HCT116 (cell line): Measurements from ENCODE around the gene PLA2G2E. TPM values are rescaled to one million over a fixed set of nuclear protein-coding genes. Genes with fewer than 3 reads are reported as not detected.
A peak's percentile ranks its signal among the peaks of the same experiment; 100 is the strongest.

Experiments
- ATAC-seq: fragments of 200-7000 bp; cut with Tn5 transposase; 2 replicates; pipeline ENCODE4 v1.9.1; 2020; ENCODE audit warnings: mild to moderate bottlenecking, moderate library complexity
- BruUV-seq: library from RNA; stranded (reverse); fragments of 400-500 nt; replicated peaks from 2 replicates; lab custom pipeline; 2021; lab: Mats Ljungman, UMichigan
- CTCF ChIA-PET: fragments of 300-600 bp; sonication (Branson Sonifier 250); formaldehyde crosslinking; loops from one replicate; lab custom pipeline; 2021; ENCODE audit warnings: antibody characterized with exemption; lab: Charles Lee
- POLR2A ChIA-PET: fragments of 300-600, 350-600 bp; sonication (Branson Sonifier 250); formaldehyde crosslinking; loops from one replicate; lab custom pipeline; 2021; ENCODE audit warnings: antibody characterized with exemption; lab: Charles Lee
- RAD21 ChIA-PET, 2 experiments: fragments of 300-600 bp; sonication (Branson Sonifier 250); formaldehyde crosslinking; loops; one replicate each; lab custom pipeline; 2023; ENCODE audit warnings: low total read pairs in 2 of 2; ENCODE audit not compliant: uncharacterized antibody in 2 of 2, unreplicated experiment in 2 of 2, low non-redundant PET in 1 of 2; lab: Charles Lee
- DNase-seq: peaks from one replicate; pipeline ENCODE4 v3.0.0-alpha.2; 2010; ENCODE audit warnings: low read depth, low spot score
- H2AFZ ChIP-seq: fragments of 200-600 bp; shearing (Covaris generic), sonication (generic); 2 replicates; pipeline ENCODE4 v1.6.1; 2017; ENCODE audit warnings: low read depth, mixed run types, mixed read lengths, antibody characterized with exemption, low read length; ENCODE audit not compliant: poor library complexity, severe bottlenecking
- H3K27ac ChIP-seq: 2 replicates; pipeline ENCODE4 v1.5.1; 2012; ENCODE audit warnings: low read depth, low read length
- H3K27me3 ChIP-seq: fragments of 200-600 bp; sonication (generic); 2 replicates; pipeline ENCODE4 v1.6.1; 2016; ENCODE audit warnings: mixed run types, low read length, mixed read lengths; ENCODE audit not compliant: insufficient read depth
- H3K36me3 ChIP-seq, 2 experiments: fragments of 200-500 bp in 1 of 2; fragments of 200-600 bp in 1 of 2; sonication (Bioruptor generic) in 1 of 2; sonication (generic) in 1 of 2; 2 replicates each; pipeline versions ENCODE4 v1.5.1 to v1.6.1; 2014 to 2016; ENCODE audit warnings: low read length in 2 of 2, inconsistent platforms in 1 of 2, mixed read lengths in 1 of 2, mixed run types in 1 of 2; ENCODE audit not compliant: insufficient read depth in 2 of 2, control insufficient read depth in 1 of 2
- H3K4me1 ChIP-seq, 2 experiments: fragments of 200-600 bp in 1 of 2; sonication (generic) in 1 of 2; 2 replicates each; pipeline versions ENCODE4 v1.5.1 to v1.6.1; 2012 to 2017; ENCODE audit warnings: low read length in 2 of 2, inconsistent platforms in 1 of 2, mild to moderate bottlenecking in 1 of 2, mixed read lengths in 1 of 2, mixed run types in 1 of 2, moderate library complexity in 1 of 2; ENCODE audit not compliant: insufficient read depth in 2 of 2, control insufficient read depth in 1 of 2
- H3K4me2 ChIP-seq: fragments of 200-600 bp; sonication (generic); 2 replicates; pipeline ENCODE4 v1.6.1; 2017; ENCODE audit warnings: mixed run types, low read length, mixed read lengths
- H3K4me3 ChIP-seq, 2 experiments: fragments of 200-600 bp in 1 of 2; sonication (generic) in 1 of 2; replicated peaks in 1 of 2; 2 replicates each; pipeline ENCODE4 v1.5.1; 2011 to 2016; ENCODE audit warnings: low read length in 2 of 2, control low read depth in 1 of 2, low read depth in 1 of 2, mild to moderate bottlenecking in 1 of 2, mixed read lengths in 1 of 2, mixed run types in 1 of 2
- H3K79me2 ChIP-seq: fragments of 200-600 bp; sonication (generic); 2 replicates; pipeline ENCODE4 v1.6.1; 2017; ENCODE audit warnings: mild to moderate bottlenecking, mixed run types, low read length, moderate library complexity, mixed read lengths; ENCODE audit not compliant: insufficient read depth
- H3K9ac ChIP-seq: fragments of 200-600 bp; sonication (generic); 2 replicates; pipeline ENCODE4 v1.6.1; 2016; ENCODE audit warnings: low read length, mixed read lengths
- H3K9me2 ChIP-seq: fragments of 200-600 bp; sonication (generic), shearing (Covaris generic); 2 replicates; pipeline ENCODE4 v1.6.1; 2017; ENCODE audit warnings: mixed run types, mild to moderate bottlenecking, moderate library complexity; ENCODE audit not compliant: insufficient read depth
- H3K9me3 ChIP-seq, 2 experiments: fragments of 200-500 bp in 1 of 2; fragments of 200-600 bp in 1 of 2; sonication (Bioruptor generic) in 1 of 2; sonication (generic) in 1 of 2; 2 replicates each; pipeline ENCODE4 v1.6.1; 2014 to 2017; ENCODE audit warnings: low read length in 2 of 2, mixed read lengths in 2 of 2, inconsistent platforms in 1 of 2, low read depth in 1 of 2, mild to moderate bottlenecking in 1 of 2, mixed run types in 1 of 2, moderate library complexity in 1 of 2; ENCODE audit not compliant: control insufficient read depth in 1 of 2, insufficient read depth in 1 of 2
- H4K20me1 ChIP-seq: fragments of 200-600 bp; sonication (generic), shearing (Covaris generic); 2 replicates; pipeline ENCODE4 v1.6.1; 2017; ENCODE audit warnings: mixed run types, mild to moderate bottlenecking, moderate library complexity; ENCODE audit not compliant: insufficient read depth
- CBX3 ChIP-seq: IDR thresholded peaks from 2 replicates; pipeline ENCODE4 v1.6.1; 2012; ENCODE audit warnings: low read depth
- ELF1 ChIP-seq: IDR thresholded peaks from 2 replicates; pipeline ENCODE4 v1.6.1; 2012; ENCODE audit warnings: low read depth, borderline replicate concordance
- EZH2phosphoT487 ChIP-seq: fragments of 200-600 bp; IDR thresholded peaks from 2 replicates; pipeline ENCODE4 v1.6.1; 2018; ENCODE audit warnings: antibody characterized with exemption, borderline replicate concordance
- FOSL1 ChIP-seq: IDR thresholded peaks from 2 replicates; pipeline ENCODE4 v1.6.1; 2012; ENCODE audit warnings: low read depth
- JUND ChIP-seq: IDR thresholded peaks from 2 replicates; pipeline ENCODE4 v1.6.1; 2012
- RAD21 ChIP-seq: IDR thresholded peaks from 2 replicates; pipeline ENCODE4 v1.6.1; 2012; ENCODE audit warnings: low read depth, mild to moderate bottlenecking
- SIN3A ChIP-seq: IDR thresholded peaks from 2 replicates; pipeline ENCODE4 v1.6.1; 2012; ENCODE audit warnings: low read depth
- TCF7L2 ChIP-seq: IDR thresholded peaks from 2 replicates; pipeline ENCODE4 v1.7.0; 2011; ENCODE audit warnings: borderline replicate concordance, inconsistent platforms; ENCODE audit not compliant: insufficient read depth, insufficient read length; ENCODE audit errors: extremely low read depth
- ZFX ChIP-seq: fragments of 450-650 bp; IDR thresholded peaks from 2 replicates; pipeline ENCODE4 v1.6.1; 2017
- intact Hi-C: fragments of 100-400 bp; cut with micrococcal nuclease; formaldehyde crosslinking; loops from 2 replicates; pipeline ENCODE4 v1.10.0; 2022
- total RNA-seq: library from RNA; stranded (reverse); gene quantifications from one replicate; pipeline ENCODE4 v1.2.1, GENCODE V29; 2021; ENCODE audit not compliant: unreplicated experiment
- TF ChIP-seq, protein P1 (sequence below), 3 experiments: fragments of 200-600 bp in 1 of 3; sonication (generic) in 1 of 3; IDR thresholded peaks in 2 of 3; conservative IDR thresholded peaks in 1 of 3; 2 replicates each; pipeline ENCODE4 v1.5.1; 2012 to 2017; ENCODE audit warnings: low read depth in 2 of 3, low read length in 2 of 3, antibody characterized with exemption in 1 of 3, borderline replicate concordance in 1 of 3, control low read depth in 1 of 3, mild to moderate bottlenecking in 1 of 3, mixed read lengths in 1 of 3, mixed run types in 1 of 3, moderate library complexity in 1 of 3; ENCODE audit not compliant: insufficient read depth in 1 of 3
- TF ChIP-seq, protein P2 (sequence below): IDR thresholded peaks from 2 replicates; pipeline ENCODE4 v1.6.1; 2012; ENCODE audit warnings: low read depth
- TF ChIP-seq, protein P3 (sequence below): IDR thresholded peaks from 2 replicates; pipeline ENCODE4 v1.6.1; 2012
- TF ChIP-seq, protein P4 (sequence below): IDR thresholded peaks from 2 replicates; pipeline ENCODE4 v1.6.1; 2012

PLA2G2E gene
- total RNA-seq, 1 experiment from 2014 or later: not detected

DNA sequence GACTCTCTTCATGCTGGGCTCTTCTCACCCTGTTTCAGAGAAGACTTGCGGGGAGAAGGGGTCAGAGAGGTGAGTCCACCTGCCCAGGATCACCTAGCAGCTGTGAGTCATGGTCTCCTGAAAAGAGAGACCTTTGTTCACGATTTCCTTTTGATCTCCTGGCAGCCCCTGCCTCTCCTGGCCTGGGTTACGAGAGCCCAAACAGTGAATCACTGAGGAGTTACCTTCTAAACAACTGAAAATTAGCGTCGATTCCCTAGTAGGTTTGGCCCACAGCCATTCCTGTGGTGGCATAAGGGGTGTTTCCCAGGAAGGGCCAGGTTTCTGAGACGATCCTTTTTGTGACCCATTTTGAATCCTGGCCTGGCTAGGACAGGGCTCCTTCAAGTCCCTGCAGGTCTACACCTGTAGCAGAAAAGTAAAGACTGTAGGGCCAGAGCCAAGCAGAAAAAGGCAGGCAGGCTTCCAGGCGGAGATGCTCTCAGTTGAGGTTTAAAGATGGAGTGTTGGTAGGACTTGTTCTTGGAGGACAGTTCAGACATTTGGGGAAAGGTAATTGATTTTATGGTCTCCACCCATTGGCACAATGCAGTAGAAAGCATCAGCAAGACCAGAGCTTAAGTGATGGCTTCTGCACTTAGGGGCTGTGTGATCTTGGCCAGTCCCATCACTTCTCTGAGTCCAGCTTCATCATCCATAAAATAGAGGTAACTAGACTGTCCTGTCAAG lies 2.1 kb upstream of the PLA2G2E start (continued):
- TF ChIP-seq, protein P1, sequence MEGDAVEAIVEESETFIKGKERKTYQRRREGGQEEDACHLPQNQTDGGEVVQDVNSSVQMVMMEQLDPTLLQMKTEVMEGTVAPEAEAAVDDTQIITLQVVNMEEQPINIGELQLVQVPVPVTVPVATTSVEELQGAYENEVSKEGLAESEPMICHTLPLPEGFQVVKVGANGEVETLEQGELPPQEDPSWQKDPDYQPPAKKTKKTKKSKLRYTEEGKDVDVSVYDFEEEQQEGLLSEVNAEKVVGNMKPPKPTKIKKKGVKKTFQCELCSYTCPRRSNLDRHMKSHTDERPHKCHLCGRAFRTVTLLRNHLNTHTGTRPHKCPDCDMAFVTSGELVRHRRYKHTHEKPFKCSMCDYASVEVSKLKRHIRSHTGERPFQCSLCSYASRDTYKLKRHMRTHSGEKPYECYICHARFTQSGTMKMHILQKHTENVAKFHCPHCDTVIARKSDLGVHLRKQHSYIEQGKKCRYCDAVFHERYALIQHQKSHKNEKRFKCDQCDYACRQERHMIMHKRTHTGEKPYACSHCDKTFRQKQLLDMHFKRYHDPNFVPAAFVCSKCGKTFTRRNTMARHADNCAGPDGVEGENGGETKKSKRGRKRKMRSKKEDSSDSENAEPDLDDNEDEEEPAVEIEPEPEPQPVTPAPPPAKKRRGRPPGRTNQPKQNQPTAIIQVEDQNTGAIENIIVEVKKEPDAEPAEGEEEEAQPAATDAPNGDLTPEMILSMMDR (IDR thresholded peaks at IDR 0.05 in 2 of 3, conservative IDR thresholded peaks at IDR 0.05 in 1 of 3; ENCODE audit: borderline replicate concordance in 1 of 3, insufficient read depth in 1 of 3, low read depth in 2 of 3, low read length in 2 of 3): no peak
- TF ChIP-seq, protein P2, sequence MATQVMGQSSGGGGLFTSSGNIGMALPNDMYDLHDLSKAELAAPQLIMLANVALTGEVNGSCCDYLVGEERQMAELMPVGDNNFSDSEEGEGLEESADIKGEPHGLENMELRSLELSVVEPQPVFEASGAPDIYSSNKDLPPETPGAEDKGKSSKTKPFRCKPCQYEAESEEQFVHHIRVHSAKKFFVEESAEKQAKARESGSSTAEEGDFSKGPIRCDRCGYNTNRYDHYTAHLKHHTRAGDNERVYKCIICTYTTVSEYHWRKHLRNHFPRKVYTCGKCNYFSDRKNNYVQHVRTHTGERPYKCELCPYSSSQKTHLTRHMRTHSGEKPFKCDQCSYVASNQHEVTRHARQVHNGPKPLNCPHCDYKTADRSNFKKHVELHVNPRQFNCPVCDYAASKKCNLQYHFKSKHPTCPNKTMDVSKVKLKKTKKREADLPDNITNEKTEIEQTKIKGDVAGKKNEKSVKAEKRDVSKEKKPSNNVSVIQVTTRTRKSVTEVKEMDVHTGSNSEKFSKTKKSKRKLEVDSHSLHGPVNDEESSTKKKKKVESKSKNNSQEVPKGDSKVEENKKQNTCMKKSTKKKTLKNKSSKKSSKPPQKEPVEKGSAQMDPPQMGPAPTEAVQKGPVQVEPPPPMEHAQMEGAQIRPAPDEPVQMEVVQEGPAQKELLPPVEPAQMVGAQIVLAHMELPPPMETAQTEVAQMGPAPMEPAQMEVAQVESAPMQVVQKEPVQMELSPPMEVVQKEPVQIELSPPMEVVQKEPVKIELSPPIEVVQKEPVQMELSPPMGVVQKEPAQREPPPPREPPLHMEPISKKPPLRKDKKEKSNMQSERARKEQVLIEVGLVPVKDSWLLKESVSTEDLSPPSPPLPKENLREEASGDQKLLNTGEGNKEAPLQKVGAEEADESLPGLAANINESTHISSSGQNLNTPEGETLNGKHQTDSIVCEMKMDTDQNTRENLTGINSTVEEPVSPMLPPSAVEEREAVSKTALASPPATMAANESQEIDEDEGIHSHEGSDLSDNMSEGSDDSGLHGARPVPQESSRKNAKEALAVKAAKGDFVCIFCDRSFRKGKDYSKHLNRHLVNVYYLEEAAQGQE: no peak
- TF ChIP-seq EZH2phosphoT487 (no peak), CBX3 (peak; percentile 94), SIN3A (no peak; the same call in 1 of the 2 replicates)

DNA sequence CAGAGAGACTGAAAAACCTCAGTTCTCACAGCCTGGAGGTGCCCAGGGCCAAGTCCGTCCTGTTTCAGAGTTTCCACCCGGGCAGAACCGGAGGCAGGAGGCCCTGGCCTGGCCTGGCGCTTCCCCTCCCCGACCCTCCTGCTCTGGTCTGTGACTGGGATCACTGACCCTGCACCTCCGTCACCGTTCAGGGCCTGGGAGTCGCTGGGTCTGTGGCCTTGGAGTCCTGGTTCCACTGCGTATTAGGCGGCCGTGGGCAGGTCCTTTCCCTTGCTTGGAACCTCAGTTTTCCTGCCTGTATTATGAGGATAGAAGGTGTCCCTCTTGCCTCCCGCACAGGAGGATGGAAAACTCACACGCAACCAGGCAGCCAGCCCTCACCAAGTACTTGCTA lies 533 bp upstream of the PLA2G2E start:
- Histone ChIP-seq H3K27me3 (no peaks in the 10 kb centered on the region), H3K4me1 (peaks cover 27 to 58% of the 10 kb centered on the region in 2 experiments), H3K4me3 (no peak overlapping the region), H4K20me1 (no peaks in the 10 kb centered on the region), H3K79me2 (no peaks in the 10 kb centered on the region), H3K4me2 (no peak overlapping the region), H3K9me3 (no peaks in the 10 kb centered on the region), H3K27ac (no peak overlapping the region), H3K9me2 (no peaks in the 10 kb centered on the region), H3K9ac (no peak overlapping the region), H3K36me3 (no peaks in the 10 kb centered on the region), H2AFZ (no peak overlapping the region)
- POLR2A ChIA-PET: no interaction called here
- DNase-seq: no peak
- BruUV-seq: no TSS peak
- ATAC-seq: no peak
- RAD21 ChIA-PET: no interaction called here
- CTCF ChIA-PET: no interaction called here
- intact Hi-C loops: no loop called here
- TF ChIP-seq, protein P3, sequence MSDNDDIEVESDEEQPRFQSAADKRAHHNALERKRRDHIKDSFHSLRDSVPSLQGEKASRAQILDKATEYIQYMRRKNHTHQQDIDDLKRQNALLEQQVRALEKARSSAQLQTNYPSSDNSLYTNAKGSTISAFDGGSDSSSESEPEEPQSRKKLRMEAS: no peak
- TF ChIP-seq ZFX (no peak), JUND (no peak), RAD21 (no peak), ELF1 (no peak), EZH2phosphoT487 (no peak), FOSL1 (no peak), TCF7L2 (no peak)
- TF ChIP-seq, protein P2: no peak
- TF ChIP-seq, protein P4, sequence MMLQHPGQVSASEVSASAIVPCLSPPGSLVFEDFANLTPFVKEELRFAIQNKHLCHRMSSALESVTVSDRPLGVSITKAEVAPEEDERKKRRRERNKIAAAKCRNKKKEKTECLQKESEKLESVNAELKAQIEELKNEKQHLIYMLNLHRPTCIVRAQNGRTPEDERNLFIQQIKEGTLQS: no peak
